Measurements from ENCODE around the gene RBBP5.

DNA sequence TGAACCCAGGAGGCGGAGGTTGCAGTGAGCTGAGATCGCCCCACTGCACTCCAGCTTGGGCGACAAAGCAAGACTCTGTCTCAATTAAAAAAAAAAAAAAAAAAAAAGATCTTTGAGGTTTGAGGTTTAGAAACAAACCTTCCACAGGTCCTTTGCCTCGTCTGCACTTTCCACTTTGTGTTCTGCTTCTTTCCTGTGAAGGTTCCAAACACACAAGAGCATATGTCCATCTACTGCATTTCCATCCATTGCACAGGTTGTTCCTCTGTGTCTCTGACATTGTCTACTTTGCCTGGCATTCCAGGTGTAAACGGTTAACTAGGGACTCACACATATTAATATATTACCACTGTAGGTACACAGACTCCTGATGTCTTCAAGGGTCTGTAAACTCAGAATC is 49.6 kb upstream of the RBBP5 start:
- TF ChIP-seq, protein P1, sequence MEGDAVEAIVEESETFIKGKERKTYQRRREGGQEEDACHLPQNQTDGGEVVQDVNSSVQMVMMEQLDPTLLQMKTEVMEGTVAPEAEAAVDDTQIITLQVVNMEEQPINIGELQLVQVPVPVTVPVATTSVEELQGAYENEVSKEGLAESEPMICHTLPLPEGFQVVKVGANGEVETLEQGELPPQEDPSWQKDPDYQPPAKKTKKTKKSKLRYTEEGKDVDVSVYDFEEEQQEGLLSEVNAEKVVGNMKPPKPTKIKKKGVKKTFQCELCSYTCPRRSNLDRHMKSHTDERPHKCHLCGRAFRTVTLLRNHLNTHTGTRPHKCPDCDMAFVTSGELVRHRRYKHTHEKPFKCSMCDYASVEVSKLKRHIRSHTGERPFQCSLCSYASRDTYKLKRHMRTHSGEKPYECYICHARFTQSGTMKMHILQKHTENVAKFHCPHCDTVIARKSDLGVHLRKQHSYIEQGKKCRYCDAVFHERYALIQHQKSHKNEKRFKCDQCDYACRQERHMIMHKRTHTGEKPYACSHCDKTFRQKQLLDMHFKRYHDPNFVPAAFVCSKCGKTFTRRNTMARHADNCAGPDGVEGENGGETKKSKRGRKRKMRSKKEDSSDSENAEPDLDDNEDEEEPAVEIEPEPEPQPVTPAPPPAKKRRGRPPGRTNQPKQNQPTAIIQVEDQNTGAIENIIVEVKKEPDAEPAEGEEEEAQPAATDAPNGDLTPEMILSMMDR (IDR thresholded peaks at IDR 0.05), result no peak
- no peak for TF ChIP-seq POLR2A (IDR thresholded peaks at IDR 0.05)

Measured in testis (tissue), 2 donors.